Measurements from ENCODE around the gene CCSER2. TPM values are rescaled to one million over a fixed set of nuclear protein-coding genes. Genes with fewer than 3 reads are reported as not detected.
A peak's percentile ranks its signal among the peaks of the same experiment; 100 is the strongest.
"Not testable (repeated sequence)": the region's sequence is repeated elsewhere in the genome, so short reads cannot be mapped to it uniquely, and the experiment has no call there.

CCSER2 gene
- total RNA-seq, 1 experiment from 2014 or later = 14.1 TPM

- Histone ChIP-seq H3K27me3 (ENCODE audit: control insufficient read depth, insufficient read depth, low read length) (no peaks in the 10 kb centered on the region), H3K4me3 (ENCODE audit: insufficient read depth, low read depth, low read length) (no peak overlapping the region), H3K36me3 (replicated peaks; ENCODE audit: control insufficient read depth, insufficient read depth, low read length) (no peaks in the 10 kb centered on the region)
- DNase-seq = peak; percentile 32
These were observed 171.5 kb downstream of the CCSER2 start for GRCh38 chr10:84499846-84500245.

DNA sequence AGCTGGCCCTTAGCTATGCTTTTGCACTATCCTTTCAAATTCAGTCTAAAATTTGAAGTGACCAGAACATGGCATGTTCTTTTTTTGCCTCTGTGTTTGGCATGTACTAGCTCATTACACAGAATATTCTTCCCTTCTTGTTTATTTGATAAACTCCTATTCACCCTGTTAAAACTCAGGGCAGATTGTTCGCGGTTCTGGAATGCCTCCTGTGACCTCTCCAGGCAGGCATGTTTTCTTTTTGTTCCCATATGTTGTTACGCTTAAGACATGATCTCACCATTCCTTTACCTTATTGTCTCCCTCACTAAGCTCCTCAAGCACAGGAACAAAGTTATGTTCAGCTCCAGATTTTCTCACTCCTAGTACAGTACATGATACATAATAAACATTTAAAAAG, 181.7 kb downstream of the CCSER2 start:
- no peaks in the 10 kb centered on the region for H3K27me3 ChIP-seq (ENCODE audit: control insufficient read depth, insufficient read depth, low read length)
- no peak for DNase-seq
- no peak overlapping the region for H3K4me3 ChIP-seq (ENCODE audit: insufficient read depth, low read depth, low read length)
- H3K36me3 ChIP-seq (replicated peaks; ENCODE audit: control insufficient read depth, insufficient read depth, low read length) = no peaks in the 10 kb centered on the region

- DNase-seq = no peak
- Histone ChIP-seq H3K36me3 (replicated peaks; ENCODE audit: control insufficient read depth, insufficient read depth, low read length) (no peaks in the 10 kb centered on the region), H3K4me3 (ENCODE audit: insufficient read depth, low read depth, low read length) (no peak overlapping the region), H3K27me3 (ENCODE audit: control insufficient read depth, insufficient read depth, low read length) (no peaks in the 10 kb centered on the region)
These were observed 182.7 kb downstream of the CCSER2 start for GRCh38 chr10:84511106-84511505.

- Histone ChIP-seq H3K4me3 (ENCODE audit: insufficient read depth, low read depth, low read length) (no peak overlapping the region), H3K27me3 (ENCODE audit: control insufficient read depth, insufficient read depth, low read length) (no peaks in the 10 kb centered on the region), H3K36me3 (replicated peaks; ENCODE audit: control insufficient read depth, insufficient read depth, low read length) (no peaks in the 10 kb centered on the region)
- DNase-seq = no peak
These were observed 183.4 kb downstream of the CCSER2 start for GRCh38 chr10:84511709-84512285.

- H3K4me3 ChIP-seq (ENCODE audit: insufficient read depth, low read depth, low read length) = no peak overlapping the region
- H3K27me3 ChIP-seq (ENCODE audit: control insufficient read depth, insufficient read depth, low read length) = no peaks in the 10 kb centered on the region
- no peaks in the 10 kb centered on the region for H3K36me3 ChIP-seq (replicated peaks; ENCODE audit: control insufficient read depth, insufficient read depth, low read length)
- no peak for DNase-seq
These were observed 189.2 kb downstream of the CCSER2 start for GRCh38 chr10:84517554-84517953.

DNA sequence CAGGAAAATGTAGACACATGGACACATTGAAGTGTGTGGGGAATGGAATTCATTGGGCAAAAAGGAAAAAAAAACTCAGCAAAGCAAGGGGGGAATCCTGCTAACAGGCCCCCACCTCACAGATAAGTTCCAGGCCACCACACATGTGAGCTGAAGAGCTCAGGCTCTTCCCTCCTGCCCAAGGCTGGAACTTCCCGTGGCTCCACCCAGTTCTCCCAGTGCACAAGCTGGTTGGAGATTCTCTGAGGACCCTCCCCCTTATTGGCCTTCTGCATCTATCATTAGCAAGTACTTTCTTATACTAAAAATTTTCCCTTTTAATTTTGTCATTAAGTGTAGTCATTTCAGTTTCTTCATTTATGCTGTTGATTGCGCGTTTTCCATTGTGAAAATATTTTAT, 190.8 kb downstream of the CCSER2 start:
- no peaks in the 10 kb centered on the region for H3K36me3 ChIP-seq (replicated peaks; ENCODE audit: control insufficient read depth, insufficient read depth, low read length)
- no peak for DNase-seq
- no peaks in the 10 kb centered on the region for H3K27me3 ChIP-seq (ENCODE audit: control insufficient read depth, insufficient read depth, low read length)
- H3K4me3 ChIP-seq (ENCODE audit: insufficient read depth, low read depth, low read length) = no peak overlapping the region

- H3K27me3 ChIP-seq (ENCODE audit: control insufficient read depth, insufficient read depth, low read length) = no peaks in the 10 kb centered on the region
- H3K4me3 ChIP-seq (ENCODE audit: insufficient read depth, low read depth, low read length) = no peak overlapping the region
- H3K36me3 ChIP-seq (replicated peaks; ENCODE audit: control insufficient read depth, insufficient read depth, low read length) = no peaks in the 10 kb centered on the region
- DNase-seq = no peak
These were observed 192.6 kb downstream of the CCSER2 start for GRCh38 chr10:84521013-84521412.

DNA sequence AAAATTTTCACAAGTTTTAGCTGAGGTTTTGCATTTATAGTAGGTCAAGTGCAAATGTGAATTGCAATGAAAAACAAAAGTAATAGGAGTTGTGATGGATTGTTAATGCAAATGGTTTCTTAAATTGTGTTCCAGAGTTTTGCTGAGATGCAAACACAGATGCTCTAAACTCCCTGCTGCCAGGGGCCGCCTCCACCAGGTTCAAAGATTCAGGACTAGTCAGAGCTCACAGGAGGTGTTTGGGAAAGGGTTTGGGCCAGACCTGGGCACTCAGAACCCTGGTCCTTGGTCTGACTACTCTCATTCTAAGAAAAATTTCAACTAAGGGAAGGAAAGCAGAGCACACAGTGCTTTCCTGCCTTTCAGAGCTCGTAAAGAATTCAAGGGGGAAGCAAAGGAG, 193.1 kb downstream of the CCSER2 start:
- Histone ChIP-seq H3K4me3 (ENCODE audit: insufficient read depth, low read depth, low read length) (no peak overlapping the region), H3K27me3 (ENCODE audit: control insufficient read depth, insufficient read depth, low read length) (no peaks in the 10 kb centered on the region), H3K36me3 (replicated peaks; ENCODE audit: control insufficient read depth, insufficient read depth, low read length) (no peaks in the 10 kb centered on the region)
- DNase-seq = no peak

DNA sequence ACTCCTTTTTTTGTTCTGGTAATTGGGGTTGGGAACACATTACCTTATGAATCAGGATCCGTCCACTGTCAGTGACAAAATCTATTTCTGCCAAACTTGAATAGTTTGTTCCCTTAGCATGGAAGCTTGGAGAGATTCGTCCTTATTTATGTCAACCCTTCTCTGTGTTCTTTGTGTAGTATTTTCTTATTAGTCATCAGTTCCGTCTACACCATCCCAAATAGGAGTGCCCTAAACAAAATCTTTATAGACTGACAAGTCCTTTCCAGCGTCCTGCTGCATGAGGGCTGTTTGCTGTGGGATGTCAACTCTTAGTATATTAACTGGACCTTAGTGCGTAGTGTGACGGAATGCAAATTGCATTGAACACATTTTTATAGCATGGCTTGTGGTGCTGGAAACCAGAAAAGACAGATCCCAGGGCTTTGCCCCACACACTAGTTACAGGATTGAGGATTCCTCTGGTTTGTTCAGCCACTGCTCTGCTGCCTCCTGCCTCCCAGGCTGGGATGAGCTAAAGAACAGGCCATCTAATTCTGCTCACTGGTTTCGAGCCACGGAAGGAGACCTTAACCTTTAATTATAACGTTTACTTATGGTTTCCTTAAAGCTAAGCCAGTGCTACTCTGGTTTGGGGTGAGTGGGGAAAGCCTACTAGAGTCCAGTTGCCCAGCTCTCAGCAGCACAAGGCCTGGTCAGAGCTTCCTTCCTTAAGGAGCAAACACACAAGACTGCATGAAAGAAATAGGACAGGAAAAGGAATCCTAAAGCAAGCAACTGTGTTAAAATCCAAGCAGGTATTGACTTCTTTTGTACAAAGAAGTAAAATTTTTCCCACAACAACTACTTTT, 194.4 kb downstream of the CCSER2 start:
- no peak for DNase-seq
- no peaks in the 10 kb centered on the region for H3K36me3 ChIP-seq (replicated peaks; ENCODE audit: control insufficient read depth, insufficient read depth, low read length)
- H3K4me3 ChIP-seq (ENCODE audit: insufficient read depth, low read depth, low read length) = no peak overlapping the region
- H3K27me3 ChIP-seq (ENCODE audit: control insufficient read depth, insufficient read depth, low read length) = no peaks in the 10 kb centered on the region

DNA sequence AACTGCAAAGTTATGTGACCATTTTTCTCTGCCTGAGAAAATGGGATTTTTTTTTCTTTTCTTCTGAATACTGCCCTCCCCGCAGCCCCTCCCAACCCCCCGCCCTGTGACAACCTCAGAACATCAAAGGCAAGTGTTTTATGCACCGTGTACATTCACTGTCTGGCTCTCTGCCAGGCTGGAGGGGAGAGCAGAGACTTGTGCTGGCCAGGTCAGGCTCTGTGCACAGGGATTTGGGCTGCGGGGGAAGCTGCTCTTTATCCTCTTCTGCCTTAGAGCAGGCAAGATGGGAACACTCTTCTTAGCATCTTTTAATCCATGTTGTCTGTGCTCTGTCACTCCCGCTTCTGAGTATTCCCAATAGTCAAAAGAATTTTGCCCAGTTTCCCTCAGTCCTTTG, 195.1 kb downstream of the CCSER2 start:
- Histone ChIP-seq H3K4me3 (ENCODE audit: insufficient read depth, low read depth, low read length) (no peak overlapping the region), H3K36me3 (replicated peaks; ENCODE audit: control insufficient read depth, insufficient read depth, low read length) (no peaks in the 10 kb centered on the region)
- no peak for DNase-seq

GRCh38 chr10:84524435-84524834, 196.0 kb downstream of the CCSER2 start:
- no peaks in the 10 kb centered on the region for H3K36me3 ChIP-seq (replicated peaks; ENCODE audit: control insufficient read depth, insufficient read depth, low read length)
- no peak overlapping the region for H3K4me3 ChIP-seq (ENCODE audit: insufficient read depth, low read depth, low read length)
- H3K27me3 ChIP-seq (ENCODE audit: control insufficient read depth, insufficient read depth, low read length) = no peaks in the 10 kb centered on the region
- DNase-seq = no peak

More for the DNA sequence above, 195.1 kb downstream of the CCSER2 start:
- no peaks in the 10 kb centered on the region for H3K27me3 ChIP-seq (ENCODE audit: control insufficient read depth, insufficient read depth, low read length)

DNA sequence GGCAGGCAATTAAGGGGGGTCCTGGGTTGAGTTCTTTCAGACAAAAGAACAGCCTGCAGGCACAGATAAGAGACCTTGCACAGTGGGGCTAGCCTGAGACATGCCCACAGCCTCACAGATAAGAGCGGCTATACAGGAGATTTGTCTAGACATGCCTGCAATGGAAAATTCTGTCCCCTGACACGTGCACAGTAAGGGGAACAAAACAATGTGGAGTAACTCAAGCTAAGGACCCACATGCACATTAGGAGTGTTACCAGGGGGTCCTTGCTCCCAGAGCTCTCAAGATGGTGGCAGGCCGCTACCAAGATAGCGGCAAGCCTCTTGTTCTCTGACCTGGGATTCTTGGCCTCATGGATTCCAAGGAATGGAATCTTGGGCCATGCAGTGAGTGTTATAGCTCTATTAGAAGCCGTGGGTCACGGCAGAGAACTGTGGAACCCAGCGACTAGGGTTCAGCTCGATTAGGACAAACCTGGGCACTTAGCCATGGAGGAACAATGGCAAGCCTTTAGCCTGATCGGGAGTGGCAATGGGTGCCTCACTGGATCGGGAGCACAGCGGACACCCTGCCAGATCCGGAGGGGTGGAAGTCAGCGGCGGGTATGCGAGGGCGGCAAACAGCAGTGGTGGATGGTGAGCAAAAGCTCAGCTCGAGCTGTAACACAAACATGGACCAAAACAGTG, 196.9 kb downstream of the CCSER2 start:
- Histone ChIP-seq H3K36me3 (replicated peaks; ENCODE audit: control insufficient read depth, insufficient read depth, low read length) (no peaks in the 10 kb centered on the region), H3K4me3 (ENCODE audit: insufficient read depth, low read depth, low read length) (no peak overlapping the region), H3K27me3 (ENCODE audit: control insufficient read depth, insufficient read depth, low read length) (no peaks in the 10 kb centered on the region)
- DNase-seq = no peak

DNA sequence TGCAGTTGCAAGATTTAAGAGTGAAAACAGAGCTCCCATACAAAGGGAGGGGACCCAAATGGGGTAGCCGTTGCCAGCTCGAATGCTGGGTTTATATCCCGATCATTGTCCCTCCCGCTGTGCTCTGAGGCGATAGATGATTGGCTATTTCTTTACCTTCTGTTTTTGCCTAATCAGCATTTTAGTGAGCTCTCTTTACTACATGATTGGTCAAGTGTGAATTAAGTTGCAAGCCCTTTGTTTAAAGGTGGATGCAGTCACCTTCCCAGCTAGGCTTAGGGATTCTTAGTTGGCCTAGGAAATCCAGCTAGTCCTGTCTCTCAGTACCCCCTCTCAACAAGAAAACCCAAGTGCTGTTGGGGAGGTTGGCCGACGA, 197.4 kb downstream of the CCSER2 start:
- not testable (repeated sequence) for H3K27me3 ChIP-seq (ENCODE audit: control insufficient read depth, insufficient read depth, low read length); DNase-seq; H3K4me3 ChIP-seq (ENCODE audit: insufficient read depth, low read depth, low read length); H3K36me3 ChIP-seq (replicated peaks; ENCODE audit: control insufficient read depth, insufficient read depth, low read length)

GRCh38 chr10:84527386-84527785, 199.0 kb downstream of the CCSER2 start:
- not testable (repeated sequence) for H3K4me3 ChIP-seq (ENCODE audit: insufficient read depth, low read depth, low read length); H3K36me3 ChIP-seq (replicated peaks; ENCODE audit: control insufficient read depth, insufficient read depth, low read length); H3K27me3 ChIP-seq (ENCODE audit: control insufficient read depth, insufficient read depth, low read length); DNase-seq

DNA sequence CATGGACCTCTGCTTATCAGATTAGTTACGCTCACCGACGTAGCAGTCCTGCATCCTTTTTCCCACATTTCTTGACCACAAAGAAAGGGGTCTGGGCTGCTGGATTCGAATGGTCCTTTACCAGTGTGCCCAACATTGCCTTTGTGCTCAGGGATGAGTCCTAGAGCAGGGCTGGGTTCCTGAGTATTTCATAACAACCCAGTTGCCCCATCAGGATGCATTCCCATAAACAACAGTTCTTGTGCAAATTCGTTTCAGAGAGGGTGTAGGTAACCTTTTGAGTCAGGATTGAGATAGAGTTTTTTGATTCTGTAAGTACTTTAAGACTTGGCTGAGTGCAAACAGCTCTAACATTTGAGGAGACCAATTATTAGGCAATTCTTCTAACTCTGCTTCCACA, 200.1 kb downstream of the CCSER2 start:
- H3K27me3 ChIP-seq (ENCODE audit: control insufficient read depth, insufficient read depth, low read length); H3K36me3 ChIP-seq (replicated peaks; ENCODE audit: control insufficient read depth, insufficient read depth, low read length); H3K4me3 ChIP-seq (ENCODE audit: insufficient read depth, low read depth, low read length); DNase-seq: not testable (repeated sequence)

Data from H7 (cell line).